Stimulated activated naive CD8-positive, alpha-beta T cell treated with anti-CD3 and anti-CD28 coated beads, Interleukin-15, amount 100 ng/mL, for 72 hours (primary cell): ENCODE data around the gene CD163L1.
"Not testable (repeated sequence)": the region's sequence is repeated elsewhere in the genome, so short reads cannot be mapped to it uniquely, and the experiment has no call there.

ENCODE experiments used
- ATAC-seq: fragments of 150-1000 bp; cut with Tn5 transposase; 2 replicates; pipeline ENCODE4 v1.10.0; 2021; ENCODE audit warnings: mild to moderate bottlenecking, moderate library complexity
- DNase-seq, 2 donors: peaks; one replicate each; pipeline ENCODE4 v3.0.0; 2021 to 2022
- H3K27ac Mint-ChIP-seq, 2 donors: one replicate each; pipeline ENCODE4 v1.8.0; 2022; ENCODE audit warnings: mild to moderate bottlenecking in 2 of 2, mixed read lengths in 2 of 2, moderate library complexity in 2 of 2
- H3K27me3 Mint-ChIP-seq: one replicate; pipeline ENCODE4 v1.8.0; 2022; ENCODE audit warnings: mixed read lengths
- H3K4me1 Mint-ChIP-seq: one replicate; pipeline ENCODE4 v1.8.0; 2022; ENCODE audit warnings: mild to moderate bottlenecking, mixed read lengths
- H3K4me3 Mint-ChIP-seq, 2 donors: one replicate each; pipeline ENCODE4 v1.8.0; 2022; ENCODE audit warnings: mild to moderate bottlenecking in 2 of 2, mixed read lengths in 2 of 2, moderate library complexity in 1 of 2
- H3K9me3 Mint-ChIP-seq, 2 donors: one replicate each; pipeline ENCODE4 v1.8.0; 2022; ENCODE audit warnings: mixed read lengths in 2 of 2

Gene CD163L1

GRCh38 chr12:7438291-7438995 is 5.5 kb downstream of the CD163L1 start:
- DNase-seq, H3K9me3 Mint-ChIP-seq, H3K4me3 Mint-ChIP-seq, H3K4me1 Mint-ChIP-seq, H3K27ac Mint-ChIP-seq: not testable (repeated sequence)
- peaks cover 35% of the 10 kb centered on the region for H3K27me3 Mint-ChIP-seq
- peak; percentile 34 for ATAC-seq

GRCh38 chr12:7437494-7437893 is 6.5 kb downstream of the CD163L1 start:
- not testable (repeated sequence) for H3K4me3 Mint-ChIP-seq, H3K27ac Mint-ChIP-seq, DNase-seq, ATAC-seq, H3K4me1 Mint-ChIP-seq, H3K9me3 Mint-ChIP-seq
- peaks cover 35% of the 10 kb centered on the region for H3K27me3 Mint-ChIP-seq

GRCh38 chr12:7434670-7435069 is 9.3 kb downstream of the CD163L1 start:
- Mint-ChIP-seq H3K4me3 (no peak overlapping the region), H3K9me3 (no peaks in the 10 kb centered on the region), H3K27me3 (peaks cover 14% of the 10 kb centered on the region), H3K4me1 (peaks cover 2% of the 10 kb centered on the region), H3K27ac (no peak overlapping the region)
- DNase-seq (no peak), ATAC-seq (peak; percentile 75)

GRCh38 chr12:7433276-7433822 is 10.6 kb downstream of the CD163L1 start:
- Mint-ChIP-seq H3K27me3 (peaks cover under 1% of the 10 kb centered on the region), H3K9me3 (no peaks in the 10 kb centered on the region), H3K4me3 (no peak overlapping the region), H3K27ac (no peak overlapping the region), H3K4me1 (no peaks in the 10 kb centered on the region)
- DNase-seq (no peak), ATAC-seq (no peak)

- H3K4me3 Mint-ChIP-seq = no peak overlapping the region
- no peak overlapping the region for H3K27ac Mint-ChIP-seq
- H3K4me1 Mint-ChIP-seq = no peaks in the 10 kb centered on the region
- H3K9me3 Mint-ChIP-seq = no peaks in the 10 kb centered on the region
- ATAC-seq (no peak), DNase-seq (no peak)
- H3K27me3 Mint-ChIP-seq = no peaks in the 10 kb centered on the region
Observed at GRCh38 chr12:7431993-7432685, 11.8 kb downstream of the CD163L1 start.

GRCh38 chr12:7411343-7411742 is 32.6 kb downstream of the CD163L1 start:
- Mint-ChIP-seq H3K27ac (no peak overlapping the region), H3K4me3 (no peak overlapping the region), H3K27me3 (no peaks in the 10 kb centered on the region), H3K4me1 (no peaks in the 10 kb centered on the region), H3K9me3 (no peaks in the 10 kb centered on the region)
- no peak for ATAC-seq
- DNase-seq = no peak

GRCh38 chr12:7404275-7404674 is 39.7 kb downstream of the CD163L1 start:
- no peaks in the 10 kb centered on the region for H3K9me3 Mint-ChIP-seq
- H3K4me3 Mint-ChIP-seq = no peak overlapping the region
- H3K27me3 Mint-ChIP-seq = no peaks in the 10 kb centered on the region
- ATAC-seq (no peak), DNase-seq (no peak)
- H3K27ac Mint-ChIP-seq = no peak overlapping the region
- H3K4me1 Mint-ChIP-seq = no peaks in the 10 kb centered on the region

- ATAC-seq = no peak
Observed at GRCh38 chr12:7403466-7403865, 40.5 kb downstream of the CD163L1 start.

GRCh38 chr12:7399089-7399488 is 44.9 kb downstream of the CD163L1 start:
- no peaks in the 10 kb centered on the region for H3K27me3 Mint-ChIP-seq
- no peaks in the 10 kb centered on the region for H3K4me1 Mint-ChIP-seq
- no peak overlapping the region for H3K4me3 Mint-ChIP-seq
- H3K9me3 Mint-ChIP-seq = peaks cover 0 to under 1% of the 10 kb centered on the region in 2 donors
- no peak for DNase-seq
- no peak for ATAC-seq
- H3K27ac Mint-ChIP-seq = no peak overlapping the region

More at GRCh38 chr12:7403466-7403865, 40.5 kb downstream of the CD163L1 start:
- Mint-ChIP-seq H3K4me3 (no peak overlapping the region), H3K27ac (no peak overlapping the region), H3K9me3 (no peaks in the 10 kb centered on the region), H3K4me1 (no peaks in the 10 kb centered on the region), H3K27me3 (no peaks in the 10 kb centered on the region)
- DNase-seq = no peak

- H3K27me3 Mint-ChIP-seq = no peaks in the 10 kb centered on the region
- H3K9me3 Mint-ChIP-seq = peaks cover 14 to 27% of the 10 kb centered on the region in 2 donors
- ATAC-seq (no peak), DNase-seq (no peak)
- no peak overlapping the region for H3K4me3 Mint-ChIP-seq
- no peaks in the 10 kb centered on the region for H3K4me1 Mint-ChIP-seq
- no peak overlapping the region for H3K27ac Mint-ChIP-seq
Observed at GRCh38 chr12:7396418-7396817, 47.5 kb downstream of the CD163L1 start.

- H3K9me3 Mint-ChIP-seq = peaks cover 14 to 30% of the 10 kb centered on the region in 2 donors
Observed at GRCh38 chr12:7395950-7396349, 48.0 kb downstream of the CD163L1 start.

GRCh38 chr12:7387289-7387688 is 56.7 kb downstream of the CD163L1 start:
- Mint-ChIP-seq H3K4me1 (no peaks in the 10 kb centered on the region), H3K9me3 (peaks cover 19 to 32% of the 10 kb centered on the region in 2 donors), H3K27ac (no peak overlapping the region), H3K27me3 (peaks cover 6% of the 10 kb centered on the region), H3K4me3 (no peak overlapping the region)
- DNase-seq (no peak), ATAC-seq (no peak)

More at GRCh38 chr12:7395950-7396349, 48.0 kb downstream of the CD163L1 start:
- Mint-ChIP-seq H3K27ac (no peak overlapping the region), H3K4me1 (no peaks in the 10 kb centered on the region), H3K27me3 (no peaks in the 10 kb centered on the region), H3K4me3 (no peak overlapping the region)
- DNase-seq (no peak), ATAC-seq (no peak)

GRCh38 chr12:7383157-7383556 is 60.8 kb downstream of the CD163L1 start:
- H3K4me3 Mint-ChIP-seq = no peak overlapping the region
- ATAC-seq (no peak), DNase-seq (no peak)
- no peaks in the 10 kb centered on the region for H3K4me1 Mint-ChIP-seq
- H3K27ac Mint-ChIP-seq = no peak overlapping the region
- H3K9me3 Mint-ChIP-seq = peaks cover 17 to 22% of the 10 kb centered on the region in 2 donors
- peaks cover 5% of the 10 kb centered on the region for H3K27me3 Mint-ChIP-seq

- no peak for ATAC-seq
- DNase-seq = no peak
- Mint-ChIP-seq H3K27ac (no peak overlapping the region), H3K4me1 (no peaks in the 10 kb centered on the region), H3K27me3 (peaks cover 15% of the 10 kb centered on the region), H3K9me3 (no peaks in the 10 kb centered on the region), H3K4me3 (no peak overlapping the region)
Observed at GRCh38 chr12:7376196-7376595, 67.8 kb downstream of the CD163L1 start.

GRCh38 chr12:7375145-7375543 is 68.8 kb downstream of the CD163L1 start:
- no peaks in the 10 kb centered on the region for H3K4me1 Mint-ChIP-seq
- ATAC-seq (no peak), DNase-seq (no peak)
- peaks cover 0 to 7% of the 10 kb centered on the region in 2 donors for H3K9me3 Mint-ChIP-seq
- no peak overlapping the region for H3K4me3 Mint-ChIP-seq
- H3K27me3 Mint-ChIP-seq = peaks cover 24% of the 10 kb centered on the region
- no peak overlapping the region for H3K27ac Mint-ChIP-seq
